ENCODE results near the gene TOP3B.

DNA sequence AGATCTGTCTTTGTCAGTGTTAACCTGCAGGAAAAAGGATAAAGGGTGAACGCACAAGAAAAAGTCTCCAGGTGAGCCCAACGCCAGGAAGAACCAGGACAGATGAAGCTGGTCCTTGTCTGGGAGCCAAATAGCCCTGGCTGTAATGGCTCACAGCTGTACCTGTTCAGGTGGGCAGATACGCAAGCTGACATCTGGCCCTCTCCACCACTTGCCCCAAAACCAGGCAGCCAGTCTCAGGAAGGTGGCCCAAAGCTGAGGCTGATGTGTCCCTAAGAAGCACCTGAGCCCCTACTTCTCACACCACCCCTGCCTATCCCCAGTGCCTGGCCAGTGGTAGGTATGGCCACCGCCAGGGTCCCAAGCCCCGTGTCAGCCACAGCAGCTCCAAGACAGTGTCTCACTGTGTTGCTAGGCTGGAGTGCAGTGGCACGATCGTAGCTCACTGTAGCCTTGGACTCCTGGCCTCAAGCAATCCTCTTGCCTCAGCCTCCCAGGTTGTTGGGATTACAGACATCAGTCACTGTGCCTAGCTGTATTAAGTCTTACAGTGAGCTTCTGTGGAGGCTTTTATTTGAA lies 14.8 kb downstream of the TOP3B start:
- TF ChIP-seq CTCF (IDR thresholded peaks at IDR 0.05; ENCODE audit: low read length): no peak
- no peak for TF ChIP-seq EZH2phosphoT487 (IDR thresholded peaks at IDR 0.05; ENCODE audit: low read length)
